K562 (cell line): ENCODE data around the gene AGAP1. TPM values are rescaled to one million over a fixed set of nuclear protein-coding genes. Genes with fewer than 3 reads are reported as not detected.

Experiments used
- ATAC-seq: fragments of 200-7000 bp; cut with Tn5 transposase; 3 replicates; pipeline ENCODE4 v1.9.1; 2020; ENCODE audit warnings: moderate library complexity
- BruUV-seq: library from RNA; stranded (reverse); fragments of 400-500 nt; replicated peaks from 2 replicates; lab custom pipeline; 2021; lab: Mats Ljungman, UMichigan
- CTCF ChIA-PET: fragments of 300-600 bp; formaldehyde crosslinking; extraction: SDS; loops from one replicate; lab custom pipeline; 2021; ENCODE audit warnings: low intra/inter-chr PET ratio; lab: Yijun Ruan, JAX
- POLR2A ChIA-PET: fragments of 300-600, 350-650 bp; sonication (Branson Sonifier 250); formaldehyde crosslinking; extraction: SDS; loops from one replicate; lab custom pipeline; 2021; ENCODE audit warnings: antibody characterized with exemption, inconsistent platforms; lab: Yijun Ruan, JAX
- DNase-seq, 4 experiments: peaks; one replicate each; pipeline versions ENCODE4 v3.0.0 to v3.0.0-alpha.2; 2011 to 2018; ENCODE audit warnings: low spot score in 3 of 4, mixed read lengths in 3 of 4; ENCODE audit errors: extremely low read depth in 1 of 4
- FAIRE-seq: peaks from 2 replicates; lab custom pipeline; 2011; peaks lifted over from hg19 to GRCh38; lab: Jason Lieb, UNC
- H2AFZ ChIP-seq: 2 replicates; pipeline ENCODE4 v1.6.0; 2011; ENCODE audit warnings: low read depth, low read length, control low read depth, inconsistent platforms
- H3K27ac ChIP-seq: fragments of 200-600 bp; 3 replicates; pipeline ENCODE4 v1.8.0; 2011; ENCODE audit warnings: low read depth, mild to moderate bottlenecking, control low read depth, inconsistent platforms, low read length, moderate library complexity, mixed read lengths; ENCODE audit errors: extremely low read depth
- H3K27me3 ChIP-seq, 2 experiments: fragments of 300-600 bp in 1 of 2; 2 replicates in 1 of 2; 3 replicates in 1 of 2; pipeline versions ENCODE4 v1.6.0 to v1.8.0; 2011; ENCODE audit warnings: inconsistent platforms in 2 of 2, low read length in 2 of 2, mild to moderate bottlenecking in 1 of 2, mixed read lengths in 1 of 2, moderate library complexity in 1 of 2; ENCODE audit not compliant: control insufficient read depth in 2 of 2, insufficient read depth in 2 of 2
- H3K36me3 ChIP-seq: fragments of 300-600 bp; 3 replicates; pipeline ENCODE4 v1.8.0; 2011; ENCODE audit warnings: mild to moderate bottlenecking, low read length, inconsistent platforms; ENCODE audit not compliant: control insufficient read depth, insufficient read depth
- H3K4me1 ChIP-seq, 2 experiments: fragments of 200-600 bp in 1 of 2; replicated peaks in 1 of 2; 2 replicates in 1 of 2; 3 replicates in 1 of 2; pipeline versions ENCODE4 v1.5.1 to v1.8.0; 2011; ENCODE audit warnings: inconsistent platforms in 2 of 2, low read length in 2 of 2, mild to moderate bottlenecking in 1 of 2, mixed read lengths in 1 of 2, moderate library complexity in 1 of 2; ENCODE audit not compliant: control insufficient read depth in 2 of 2, insufficient read depth in 2 of 2
- H3K4me2 ChIP-seq: 2 replicates; pipeline ENCODE4 v1.6.1; 2011; ENCODE audit warnings: low read length, control low read depth, inconsistent platforms, mixed read lengths; ENCODE audit not compliant: insufficient read depth
- H3K4me3 ChIP-seq: fragments of 200-600 bp; sonication (generic), shearing (Covaris generic); 2 replicates; pipeline ENCODE4 v1.5.1; 2016; ENCODE audit warnings: control low read depth, inconsistent platforms
- H3K79me2 ChIP-seq: fragments of 200-600 bp; 3 replicates; pipeline ENCODE4 v1.8.0; 2011; ENCODE audit warnings: low read length, inconsistent platforms; ENCODE audit not compliant: control insufficient read depth, insufficient read depth
- H3K9ac ChIP-seq, 2 experiments: 2 replicates each; pipeline versions ENCODE4 v1.6.0 to v1.6.1; 2011; ENCODE audit warnings: low read depth in 2 of 2, low read length in 2 of 2, control low read depth in 1 of 2, inconsistent platforms in 1 of 2, mild to moderate bottlenecking in 1 of 2, mixed read lengths in 1 of 2; ENCODE audit not compliant: insufficient read depth in 1 of 2
- H3K9me1 ChIP-seq: one replicate; pipeline ENCODE4 v1.6.0; 2011; ENCODE audit warnings: inconsistent platforms, mild to moderate bottlenecking, low read length, moderate library complexity; ENCODE audit not compliant: control insufficient read depth, insufficient read depth
- H3K9me3 ChIP-seq: replicated peaks from 2 replicates; pipeline ENCODE4 v1.5.1; 2011; ENCODE audit warnings: low read depth, low read length, inconsistent platforms; ENCODE audit not compliant: control insufficient read depth, insufficient read depth
- H4K20me1 ChIP-seq: replicated peaks from 2 replicates; pipeline ENCODE4 v1.6.1; 2011; ENCODE audit warnings: low read length, inconsistent platforms, mixed read lengths; ENCODE audit not compliant: control insufficient read depth, insufficient read depth
- BCLAF1 ChIP-seq, 2 experiments: fragments of 450-650 bp in 1 of 2; IDR thresholded peaks; 2 replicates each; pipeline ENCODE4 v1.6.1; 2011 to 2017; ENCODE audit warnings: low read depth in 2 of 2, antibody characterized with exemption in 1 of 2, borderline replicate concordance in 1 of 2, low read length in 1 of 2, mild to moderate bottlenecking in 1 of 2, mixed read lengths in 1 of 2; ENCODE audit not compliant: control insufficient read depth in 1 of 2
- LARP7 ChIP-seq: fragments of 450-650 bp; IDR thresholded peaks from 2 replicates; pipeline ENCODE4 v1.6.1; 2016
- MTA1 ChIP-seq: fragments of 450-650 bp; IDR thresholded peaks from 2 replicates; pipeline ENCODE4 v1.6.1; 2017; ENCODE audit warnings: borderline replicate concordance
- SMARCA4 ChIP-seq: fragments of 450-650 bp; IDR thresholded peaks from 2 replicates; pipeline ENCODE4 v1.6.1; 2016
- SREBF2 ChIP-seq: sonication (generic); formaldehyde crosslinking; IDR thresholded peaks from 2 replicates; pipeline ENCODE4 v1.4.0; 2020; ENCODE audit warnings: mild to moderate bottlenecking, missing genetic modification reagents
- ZEB2 ChIP-seq: fragments of 450-650 bp; IDR thresholded peaks from 2 replicates; pipeline ENCODE4 v1.6.1; 2016
- ZKSCAN1 ChIP-seq: fragments of 150-350 bp; IDR thresholded peaks from 2 replicates; pipeline ENCODE4 v1.6.1; 2016; ENCODE audit warnings: low read depth, low read length
- ZKSCAN3 ChIP-seq: fragments of 250-450 bp; sonication (Bioruptor Pico); IDR thresholded peaks from 2 replicates; pipeline ENCODE4 v1.4.0; 2020
- ZNF408 ChIP-seq: fragments of 250-450 bp; sonication (Bioruptor Pico); IDR thresholded peaks from 2 replicates; pipeline ENCODE4 v1.4.0; 2020; ENCODE audit warnings: low read depth, mild to moderate bottlenecking, moderate library complexity
- ZNF431 ChIP-seq: sonication (generic); formaldehyde crosslinking; IDR thresholded peaks from 2 replicates; pipeline ENCODE4 v1.8.0; 2022; ENCODE audit warnings: mild to moderate bottlenecking, missing genetic modification reagents
- ZNF511 ChIP-seq: sonication (generic); formaldehyde crosslinking; IDR thresholded peaks from 2 replicates; pipeline ENCODE4 v1.8.0; 2022; ENCODE audit warnings: mild to moderate bottlenecking, missing genetic modification reagents
- WGBS: fragments of 100-300 bp; shearing (Covaris generic); methylation state at CpG from one replicate; pipeline ENCODE4 v1.1.6; 2016; ENCODE audit warnings: low coverage, mixed read lengths; ENCODE audit not compliant: insufficient coverage; ENCODE audit errors: missing lambda C conversion rate; 5-methylcytosine and 5-hydroxymethylcytosine counted together
- in situ Hi-C: fragments of 300-500 bp; cut with MboI; formaldehyde crosslinking; loops from 4 replicates; pipeline ENCODE4 v1.15.0; 2018; ENCODE audit warnings: inconsistent platforms, mixed read lengths
- intact Hi-C: fragments of 100-400 bp; cut with micrococcal nuclease; formaldehyde crosslinking; loops from 2 replicates; pipeline ENCODE4 v1.14.2; 2022
- polyA plus RNA-seq, 8 experiments: library from polyadenylated mRNA; depleted of rRNA in 4 of 8; stranded (reverse) in 5 of 8; unstranded in 3 of 8; fragments of >200 nt; fragmentation: Nextera tagmentation in 2 of 8; fragmentation: Illumina TruSeq in 1 of 8; extraction: Ambion mirVana in 2 of 8; extraction: Trizol in 1 of 8; gene quantifications; 2 replicates each; pipeline versions ENCODE4 v1.2.1 to v1.2.3, GENCODE V29; 2011 to 2014; ENCODE audit warnings: inconsistent platforms in 1 of 8, missing spikeins in 1 of 8
- total RNA-seq, 7 experiments: library from RNA; depleted of rRNA in 6 of 7; stranded (reverse); fragments of >200 nt in 6 of 7; fragmentation: Illumina TruSeq in 2 of 7; extraction: Trizol in 2 of 7; gene quantifications; 2 replicates each; pipeline versions ENCODE4 v1.2.1 to v1.2.3, GENCODE V29; 2011 to 2021; ENCODE audit warnings: low replicate concordance in 1 of 7
- TF ChIP-seq, protein P1 (sequence below): fragments of 450-650 bp; conservative IDR thresholded peaks from 2 replicates; pipeline ENCODE4 v1.6.1; 2016; ENCODE audit warnings: missing genetic modification characterization, low read depth, mild to moderate bottlenecking, missing compliant biosample characterization, moderate library complexity
- TF ChIP-seq, protein P2 (sequence below), 2 experiments: fragments of 250-450 bp in 1 of 2; fragments of 450-650 bp in 1 of 2; sonication (Bioruptor Pico) in 1 of 2; IDR thresholded peaks; 2 replicates each; pipeline versions ENCODE4 v1.6.1 to v1.8.0; 2016 to 2021; ENCODE audit warnings: mild to moderate bottlenecking in 2 of 2, moderate library complexity in 2 of 2, missing compliant biosample characterization in 1 of 2, missing genetic modification characterization in 1 of 2
- TF ChIP-seq, protein P3 (sequence below): fragments of 450-650 bp; formaldehyde crosslinking; IDR thresholded peaks from 2 replicates; pipeline ENCODE4 v1.4.0; 2020; ENCODE audit warnings: mild to moderate bottlenecking, moderate library complexity

AGAP1 gene
- total and polyA plus RNA-seq, 9 of the 15 experiments (the other 6 are each of a cell fraction or from before 2014, with no cell fraction given): 1.3 to 24.0 (median 10.6) TPM

DNA sequence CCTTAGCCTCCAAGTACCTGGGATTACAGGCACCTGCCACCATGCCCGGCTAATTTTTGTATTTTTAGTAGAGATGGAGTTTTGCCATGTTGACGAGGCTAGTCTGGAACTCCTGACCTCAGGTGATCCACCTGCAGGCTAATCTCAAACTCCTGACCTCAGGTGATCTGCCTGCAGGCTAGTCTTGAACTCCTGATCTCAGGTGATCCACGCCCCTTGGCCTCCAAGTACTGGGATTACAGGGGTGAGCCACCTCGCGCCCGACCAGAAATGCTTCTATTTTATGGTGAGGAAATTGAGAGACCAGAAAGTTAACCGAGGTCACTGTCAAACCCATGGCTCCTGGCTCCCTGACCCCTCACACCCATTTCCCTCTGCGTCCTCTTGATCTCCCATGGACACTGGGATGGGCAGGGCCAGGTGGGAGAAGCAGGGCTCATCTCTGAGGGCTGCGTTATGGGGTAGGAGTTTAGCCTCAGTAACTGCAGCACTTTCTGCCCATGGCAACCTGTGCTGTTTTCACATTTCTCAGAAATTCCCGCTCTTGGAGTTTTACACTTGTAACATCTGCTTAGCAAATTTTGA lies 210.0 kb downstream of the AGAP1 start:
- ATAC-seq: no peak
- Histone ChIP-seq H3K27me3 (no peaks in the 10 kb centered on the region), H3K36me3 (no peaks in the 10 kb centered on the region; the same call in 2 of the 3 replicates), H3K9ac (no peak overlapping the region), H3K27ac (no peak overlapping the region), H3K4me2 (no peak overlapping the region), H3K4me1 (peaks cover 0 to 8% of the 10 kb centered on the region in 2 experiments; a peak in 1 of 5 replicates), H3K9me1 (peaks cover 3% of the 10 kb centered on the region), H4K20me1 (peaks cover 32% of the 10 kb centered on the region), H3K4me3 (no peak overlapping the region), H3K79me2 (peaks cover 31% of the 10 kb centered on the region; the same call in 2 of the 3 replicates), H2AFZ (no peak overlapping the region), H3K9me3 (no peaks in the 10 kb centered on the region)
- DNase-seq: no peak
- BruUV-seq: no TSS peak
- TF ChIP-seq SMARCA4: no peak
- TF ChIP-seq ZEB2: no peak
- TF ChIP-seq ZNF408: no peak
- TF ChIP-seq, protein P1, sequence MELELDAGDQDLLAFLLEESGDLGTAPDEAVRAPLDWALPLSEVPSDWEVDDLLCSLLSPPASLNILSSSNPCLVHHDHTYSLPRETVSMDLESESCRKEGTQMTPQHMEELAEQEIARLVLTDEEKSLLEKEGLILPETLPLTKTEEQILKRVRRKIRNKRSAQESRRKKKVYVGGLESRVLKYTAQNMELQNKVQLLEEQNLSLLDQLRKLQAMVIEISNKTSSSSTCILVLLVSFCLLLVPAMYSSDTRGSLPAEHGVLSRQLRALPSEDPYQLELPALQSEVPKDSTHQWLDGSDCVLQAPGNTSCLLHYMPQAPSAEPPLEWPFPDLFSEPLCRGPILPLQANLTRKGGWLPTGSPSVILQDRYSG: no peak
- TF ChIP-seq LARP7: no peak
- TF ChIP-seq ZNF511: no peak
- no peak for TF ChIP-seq MTA1
- TF ChIP-seq BCLAF1 (IDR thresholded peaks at IDR 0.05; ENCODE audit: borderline replicate concordance in 1 of 2, control insufficient read depth in 1 of 2, low read depth in 2 of 2, low read length in 1 of 2): no peak
- TF ChIP-seq ZNF431: no peak
- TF ChIP-seq ZKSCAN1: no peak
- TF ChIP-seq, protein P2, sequence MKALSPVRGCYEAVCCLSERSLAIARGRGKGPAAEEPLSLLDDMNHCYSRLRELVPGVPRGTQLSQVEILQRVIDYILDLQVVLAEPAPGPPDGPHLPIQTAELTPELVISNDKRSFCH (CRISPR knock-in tag; IDR thresholded peaks at IDR 0.05): no peak
- TF ChIP-seq, protein P2 (tag; IDR thresholded peaks at IDR 0.05): no peak
- TF ChIP-seq, protein P3, sequence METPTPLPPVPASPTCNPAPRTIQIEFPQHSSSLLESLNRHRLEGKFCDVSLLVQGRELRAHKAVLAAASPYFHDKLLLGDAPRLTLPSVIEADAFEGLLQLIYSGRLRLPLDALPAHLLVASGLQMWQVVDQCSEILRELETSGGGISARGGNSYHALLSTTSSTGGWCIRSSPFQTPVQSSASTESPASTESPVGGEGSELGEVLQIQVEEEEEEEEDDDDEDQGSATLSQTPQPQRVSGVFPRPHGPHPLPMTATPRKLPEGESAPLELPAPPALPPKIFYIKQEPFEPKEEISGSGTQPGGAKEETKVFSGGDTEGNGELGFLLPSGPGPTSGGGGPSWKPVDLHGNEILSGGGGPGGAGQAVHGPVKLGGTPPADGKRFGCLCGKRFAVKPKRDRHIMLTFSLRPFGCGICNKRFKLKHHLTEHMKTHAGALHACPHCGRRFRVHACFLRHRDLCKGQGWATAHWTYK (CRISPR knock-in tag): no peak
- TF ChIP-seq ZKSCAN3 (CRISPR knock-in tag): no peak
- TF ChIP-seq SREBF2 (CRISPR knock-in tag): no peak
- 87% methylated on average over 7 of the region's 10 CpGs for WGBS
- intact Hi-C loops: no loop called here
- ChIA-PET POLR2A (no interaction called here), CTCF (no interaction called here)
- in situ Hi-C loops: no loop called here
- no peak for FAIRE-seq
